A673 (cell line): ENCODE data around the gene ENTREP1. TPM values are rescaled to one million over a fixed set of nuclear protein-coding genes. Genes with fewer than 3 reads are reported as not detected.

Experiments used
- BruUV-seq: library from RNA; stranded (reverse); fragments of 400-500 nt; replicated peaks from 2 replicates; lab custom pipeline; 2021; lab: Mats Ljungman, UMichigan
- CTCF ChIA-PET: fragments of 300-600 bp; sonication (Branson Sonifier 250); formaldehyde crosslinking; loops from one replicate; lab custom pipeline; 2022; ENCODE audit warnings: antibody characterized with exemption; lab: Charles Lee
- POLR2A ChIA-PET: fragments of 300-600 bp; sonication (Branson Sonifier 250); formaldehyde crosslinking; loops from one replicate; lab custom pipeline; 2022; ENCODE audit warnings: antibody characterized with exemption; ENCODE audit not compliant: low non-redundant PET; lab: Charles Lee
- DNase-seq: peaks from one replicate; pipeline ENCODE4 v3.0.0-alpha.2; 2015; ENCODE audit warnings: low spot score
- H3K27ac ChIP-seq: fragments of 200-600 bp; sonication (generic); 2 replicates; pipeline ENCODE4 v1.5.1; 2016; ENCODE audit warnings: mixed run types, low read depth, mild to moderate bottlenecking, mixed read lengths, antibody characterized with exemption, low read length; ENCODE audit not compliant: poor library complexity, severe bottlenecking
- H3K27me3 ChIP-seq: fragments of 200-600 bp; sonication (generic); replicated peaks from 2 replicates; pipeline ENCODE4 v1.6.1; 2017; ENCODE audit warnings: mixed run types, low read depth, mild to moderate bottlenecking, mixed read lengths, antibody characterized with exemption, low read length; ENCODE audit not compliant: insufficient read depth, poor library complexity
- H3K36me3 ChIP-seq: fragments of 200-600 bp; sonication (generic); 2 replicates; pipeline ENCODE4 v1.6.1; 2016; ENCODE audit warnings: mixed run types, mild to moderate bottlenecking, mixed read lengths, antibody characterized with exemption, low read length; ENCODE audit not compliant: insufficient read depth, poor library complexity, severe bottlenecking
- H3K4me1 ChIP-seq: fragments of 200-600 bp; sonication (generic); 2 replicates; pipeline ENCODE4 v1.6.1; 2017; ENCODE audit warnings: mixed run types, mild to moderate bottlenecking, mixed read lengths, antibody characterized with exemption, low read length; ENCODE audit not compliant: insufficient read depth, poor library complexity, severe bottlenecking
- H3K4me3 ChIP-seq: fragments of 200-600 bp; sonication (generic); 2 replicates; pipeline ENCODE4 v1.5.1; 2016; ENCODE audit warnings: low read depth, mixed run types, mild to moderate bottlenecking, mixed read lengths, low read length; ENCODE audit not compliant: poor library complexity, severe bottlenecking
- H3K9me3 ChIP-seq: fragments of 200-600 bp; sonication (generic); 2 replicates; pipeline ENCODE4 v1.6.1; 2016; ENCODE audit warnings: mixed run types, low read depth, mild to moderate bottlenecking, mixed read lengths, antibody characterized with exemption, low read length; ENCODE audit not compliant: poor library complexity, severe bottlenecking
- CTCF ChIP-seq: fragments of 300-800, 200-600 bp; sonication (generic); conservative IDR thresholded peaks from 2 replicates; pipeline ENCODE4 v1.5.1; 2017; ENCODE audit warnings: low read depth, mild to moderate bottlenecking, antibody characterized with exemption, low read length, moderate library complexity, mixed read lengths
- EZH2 ChIP-seq: fragments of 200-600 bp; sonication (generic); IDR thresholded peaks from 2 replicates; pipeline ENCODE4 v1.6.1; 2017; ENCODE audit warnings: borderline replicate concordance, low read depth, mild to moderate bottlenecking, mixed read lengths, antibody characterized with exemption, low read length; ENCODE audit not compliant: poor library complexity, severe bottlenecking
- intact Hi-C: fragments of 100-400 bp; cut with micrococcal nuclease; formaldehyde crosslinking; loops from one replicate; pipeline ENCODE4 v1.10.0; 2022; ENCODE audit not compliant: unreplicated experiment
- total RNA-seq: library from RNA; stranded (reverse); gene quantifications from 2 replicates; pipeline ENCODE4 v1.2.3, GENCODE V29; 2021

The ENTREP1 gene
- total RNA-seq, 1 experiment from 2014 or later = not detected

DNA sequence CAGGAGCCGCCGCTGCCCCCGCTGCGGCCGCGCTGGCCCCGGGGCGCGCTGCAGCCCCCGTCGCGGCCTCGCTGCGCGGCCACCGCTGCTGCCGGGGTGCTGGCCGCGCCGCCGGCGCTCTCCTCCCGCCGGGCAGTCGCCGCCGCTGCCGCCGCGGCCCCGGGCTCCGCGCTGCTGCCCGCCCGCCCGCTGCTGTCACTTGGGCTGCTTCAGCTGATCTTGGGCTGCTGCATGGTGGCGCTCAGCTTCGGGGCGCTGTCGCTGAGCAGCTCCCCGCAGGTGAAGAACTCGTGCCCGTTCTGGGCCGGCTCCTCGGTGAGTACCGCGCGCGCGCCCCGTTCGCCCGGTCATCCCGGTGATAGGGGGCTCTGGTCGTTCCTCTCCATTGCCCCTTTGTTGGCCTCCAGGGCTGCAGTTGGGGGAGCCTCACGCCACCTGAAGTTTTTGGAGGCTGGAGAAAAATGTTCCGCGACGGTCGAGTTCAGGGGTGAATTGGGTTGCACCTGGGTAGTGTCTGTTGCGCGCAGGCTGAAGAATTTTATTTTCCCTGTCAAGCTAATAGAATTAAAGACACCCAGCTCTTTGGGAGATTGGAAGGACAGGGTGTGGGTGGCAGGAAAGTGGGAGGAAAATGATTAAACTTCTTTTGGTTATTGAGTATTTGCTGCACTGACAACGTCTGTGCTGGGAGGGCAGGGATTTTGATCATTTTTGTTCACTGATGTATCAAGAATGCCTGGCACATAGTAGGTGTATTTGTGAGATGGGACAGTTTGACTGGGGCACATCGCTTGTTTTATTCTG, 596 bp downstream of the ENTREP1 start:
- no peak overlapping the region for H3K4me3 ChIP-seq
- CTCF ChIA-PET = no interaction called here

GRCh38 chr9:69326261-69326660, 1.2 kb downstream of the ENTREP1 start:
- H3K36me3 ChIP-seq = no peaks in the 10 kb centered on the region
- intact Hi-C loops = no loop called here
- H3K4me1 ChIP-seq = no peaks in the 10 kb centered on the region
- POLR2A ChIA-PET = no interaction called here
- no peak for TF ChIP-seq EZH2
- TF ChIP-seq CTCF = no peak
- CTCF ChIA-PET = no interaction called here
- H3K9me3 ChIP-seq = no peaks in the 10 kb centered on the region
- no peak overlapping the region for H3K27ac ChIP-seq
- BruUV-seq = no TSS peak
- DNase-seq = no peak
- H3K27me3 ChIP-seq = peaks cover 83% of the 10 kb centered on the region
- no peak overlapping the region for H3K4me3 ChIP-seq

More for the DNA sequence above, 596 bp downstream of the ENTREP1 start:
- peak; percentile 85 for TF ChIP-seq EZH2
- TF ChIP-seq CTCF = no peak
- intact Hi-C loops = no loop called here
- POLR2A ChIA-PET = no interaction called here
- BruUV-seq = no TSS peak
- H3K27ac ChIP-seq = no peak overlapping the region
- H3K9me3 ChIP-seq = no peaks in the 10 kb centered on the region
- no peaks in the 10 kb centered on the region for H3K36me3 ChIP-seq
- no peaks in the 10 kb centered on the region for H3K4me1 ChIP-seq
- H3K27me3 ChIP-seq = peaks cover 90% of the 10 kb centered on the region
- no peak for DNase-seq

DNA sequence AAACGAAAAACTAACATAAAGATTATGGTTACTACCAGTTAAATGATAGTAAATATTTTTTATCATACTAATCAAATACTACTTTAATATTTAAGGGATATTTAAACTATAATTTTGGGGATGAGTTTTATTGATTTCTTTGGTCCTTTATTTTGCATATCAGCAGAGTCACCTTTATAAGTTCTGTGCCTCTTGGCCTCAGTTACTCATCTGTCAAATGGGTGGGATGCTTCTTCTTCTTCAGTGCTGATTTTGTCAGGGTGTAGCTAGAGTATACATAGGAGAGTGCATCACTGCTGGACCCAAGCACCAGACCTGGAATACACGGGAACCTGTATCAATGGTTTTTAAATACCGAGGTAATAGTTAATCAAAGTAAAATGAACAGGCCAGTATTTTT, 5.6 kb downstream of the ENTREP1 start:
- POLR2A ChIA-PET = no interaction called here
- intact Hi-C loops = no loop called here

More for the DNA sequence above, 5.6 kb downstream of the ENTREP1 start:
- no TSS peak for BruUV-seq
- no peak for DNase-seq
- Histone ChIP-seq H3K4me1 (no peaks in the 10 kb centered on the region), H3K27me3 (peaks cover 45% of the 10 kb centered on the region), H3K4me3 (no peak overlapping the region), H3K27ac (no peak overlapping the region), H3K36me3 (no peaks in the 10 kb centered on the region), H3K9me3 (no peaks in the 10 kb centered on the region)
- TF ChIP-seq CTCF (no peak), EZH2 (no peak)
- CTCF ChIA-PET = no interaction called here
